ENCODE measurements around the gene POMP. TPM values are rescaled to one million over a fixed set of nuclear protein-coding genes. Genes with fewer than 3 reads are reported as not detected.

POMP gene
- total RNA-seq, 1 experiment from 2014 or later, result 92.2 TPM

GRCh38 chr13:28718543-28719226, 59.8 kb downstream of the POMP start, which contains the start of gene SLC46A3:
Gene SLC46A3, minus strand, starts transcription at chr13:28718970. Its CDS starts 972 bp downstream, at chr13:28717998.
- Mint-ChIP-seq H3K27me3 (ENCODE audit: low read depth) (peaks cover 39% of the 10 kb centered on the region), H3K9me3 (no peaks in the 10 kb centered on the region), H3K36me3 (no peaks in the 10 kb centered on the region), H3K4me1 (peaks cover 11% of the 10 kb centered on the region), H3K4me3 (peak within 1 kb of the TSS; percentile 98), H3K27ac (0 out of 2 replicates have a peak within 1 kb of the TSS, but pooled peaks have one; percentile 14)
- ATAC-seq (peak; percentile 99), DNase-seq (ENCODE audit: low spot score) (peak; percentile 99)
- ChIA-PET POLR2A (interaction anchor here (0.6 to 0.9 kb wide), 2 partner anchors 237 to 733 kb away, joined by 3 to 4 read pairs; no protein-coding TSS in a partner anchor), CTCF (interaction anchor here (0.6 to 3.6 kb wide), 3 partner anchors 78 to 300 kb away, joined by 3 to 16 read pairs (median 3); no protein-coding TSS in a partner anchor)
- TF ChIP-seq CDX4 (CRISPR knock-in tag; IDR thresholded peaks at IDR 0.05; ENCODE audit: borderline replicate concordance) (no peak), ZNF281 (CRISPR knock-in tag; IDR thresholded peaks at IDR 0.05) (no peak), E2F5 (CRISPR knock-in tag; IDR thresholded peaks at IDR 0.05) (0 out of 2 replicates have a peak, but pooled peaks have one; percentile 56), FOXP1 (CRISPR knock-in tag; IDR thresholded peaks at IDR 0.05; ENCODE audit: borderline replicate concordance) (peak; percentile 80; the same call in 1 of the 2 replicates), ARID4B (CRISPR knock-in tag; IDR thresholded peaks at IDR 0.05; ENCODE audit: borderline replicate concordance) (peak; percentile 82), TP53 (CRISPR knock-in tag; IDR thresholded peaks at IDR 0.05) (peak; percentile 83), MAX (CRISPR knock-in tag; IDR thresholded peaks at IDR 0.05) (peak; percentile 80), TEAD1 (CRISPR knock-in tag; IDR thresholded peaks at IDR 0.05) (peak; percentile 72), STAT6 (CRISPR knock-in tag; conservative IDR thresholded peaks at IDR 0.05; ENCODE audit: low read depth) (no peak), NFYB (CRISPR knock-in tag; conservative IDR thresholded peaks at IDR 0.05; ENCODE audit: low read depth) (peak; percentile 95), FOXP4 (CRISPR knock-in tag; IDR thresholded peaks at IDR 0.05) (peak; percentile 91), MYBL2 (CRISPR knock-in tag; IDR thresholded peaks at IDR 0.05) (0 out of 2 replicates have a peak, but pooled peaks have one; percentile 34), HMGXB4 (CRISPR knock-in tag; IDR thresholded peaks at IDR 0.05) (peak; percentile 58; the same call in 1 of the 2 replicates), ZNF416 (CRISPR knock-in tag; IDR thresholded peaks at IDR 0.05) (peak; percentile 15; the same call in 1 of the 2 replicates), TEAD4 (CRISPR knock-in tag; IDR thresholded peaks at IDR 0.05) (no peak), FOXK1 (CRISPR knock-in tag; IDR thresholded peaks at IDR 0.05) (peak; percentile 85; the same call in 1 of the 2 replicates), ZBTB21 (CRISPR knock-in tag; IDR thresholded peaks at IDR 0.05; ENCODE audit: borderline replicate concordance) (0 out of 2 replicates have a peak, but pooled peaks have one; percentile 19)
